ENCODE data around the gene TGFBR3. TPM values are rescaled to one million over a fixed set of nuclear protein-coding genes. Genes with fewer than 3 reads are reported as not detected.

TGFBR3 gene
- total and polyA plus RNA-seq, 2 of the 13 experiments (the other 11 are each of a cell fraction or from before 2014, with no cell fraction given): 76.5 to 195 TPM

- TF ChIP-seq MEIS1 (CRISPR knock-in tag; IDR thresholded peaks at IDR 0.05; ENCODE audit: borderline replicate concordance): no peak
- TF ChIP-seq PHF20 (CRISPR knock-in tag; IDR thresholded peaks at IDR 0.05): no peak
- TF ChIP-seq ZNF414 (CRISPR knock-in tag; IDR thresholded peaks at IDR 0.05): no peak; the same call in 1 of the 2 replicates
- no peak for TF ChIP-seq RERE (CRISPR knock-in tag; IDR thresholded peaks at IDR 0.05; ENCODE audit: low read depth)
- TF ChIP-seq CHD2 (IDR thresholded peaks at IDR 0.05; ENCODE audit: low read depth, low read length): no peak
- TF ChIP-seq TFDP2 (CRISPR knock-in tag; IDR thresholded peaks at IDR 0.05): no peak
- TF ChIP-seq THAP8 (CRISPR knock-in tag; IDR thresholded peaks at IDR 0.05; ENCODE audit: borderline replicate concordance): no peak
- TF ChIP-seq ZNF788 (CRISPR knock-in tag; IDR thresholded peaks at IDR 0.05; ENCODE audit: borderline replicate concordance): no peak
- TF ChIP-seq ZNF720 (CRISPR knock-in tag; IDR thresholded peaks at IDR 0.05): no peak
- no peak; the same call in 1 of the 2 replicates for TF ChIP-seq SNAPC2 (CRISPR knock-in tag; IDR thresholded peaks at IDR 0.05)
- no peak for TF ChIP-seq CEBPB (IDR thresholded peaks at IDR 0.05; ENCODE audit: borderline replicate concordance, low read depth, low read length)
- no peak for TF ChIP-seq ZNF691 (CRISPR knock-in tag; IDR thresholded peaks at IDR 0.05; ENCODE audit: borderline replicate concordance, low read depth)
- TF ChIP-seq BCL3 (CRISPR knock-in tag; IDR thresholded peaks at IDR 0.05): no peak
- TF ChIP-seq EP300 (IDR thresholded peaks at IDR 0.05; ENCODE audit: low read depth in 2 of 2, low read length in 2 of 2): peak in 1 of 2 experiments; percentile 56; a peak in 2 of 4 replicates
- no peak for TF ChIP-seq EP300 (CRISPR knock-in tag; IDR thresholded peaks at IDR 0.05; ENCODE audit: borderline replicate concordance)
These were observed 140.9 kb downstream of the TGFBR3 start (continued) for GRCh38 chr1:91744953-91745639.
